NCI-H2227 (cell line): ENCODE data around the gene LGALS4.
"Not testable (repeated sequence)": the region's sequence is repeated elsewhere in the genome, so short reads cannot be mapped to it uniquely, and the experiment has no call there.

ENCODE experiments used
- DNase-seq: peaks from one replicate; lab custom pipeline; 2025; ENCODE audit not compliant: unreplicated experiment; lab: John Stamatoyannopoulos, UW

Gene LGALS4

GRCh38 chr19:38821230-38821825 is 8.6 kb upstream of the LGALS4 start:
- DNase-seq, result not testable (repeated sequence)

GRCh38 chr19:38819231-38819920 is 6.6 kb upstream of the LGALS4 start:
- DNase-seq, result peak; percentile 84

- no peak for DNase-seq
Observed at GRCh38 chr19:38817081-38817480, 4.3 kb upstream of the LGALS4 start.

- no peak for DNase-seq
Observed at GRCh38 chr19:38816131-38816750, 3.5 kb upstream of the LGALS4 start.

GRCh38 chr19:38815059-38816001 is 2.6 kb upstream of the LGALS4 start:
- DNase-seq, result no peak

GRCh38 chr19:38813932-38814331 is 1.2 kb upstream of the LGALS4 start:
- DNase-seq, result not testable (repeated sequence)

GRCh38 chr19:38813323-38813722 is 578 bp upstream of the LGALS4 start:
- DNase-seq, result no peak

GRCh38 chr19:38812009-38812840 is 520 bp downstream of the LGALS4 start:
- DNase-seq, result no peak

- DNase-seq, result no peak
Observed at GRCh38 chr19:38809592-38810252, 3.0 kb downstream of the LGALS4 start.

GRCh38 chr19:38808741-38809140 is 4.0 kb downstream of the LGALS4 start:
- no peak for DNase-seq

- DNase-seq, result not testable (repeated sequence)
Observed at GRCh38 chr19:38807374-38808098, 5.2 kb downstream of the LGALS4 start.

GRCh38 chr19:38806371-38806770 is 6.4 kb downstream of the LGALS4 start:
- DNase-seq, result no peak

- DNase-seq, result no peak
Observed at GRCh38 chr19:38805180-38805579, 7.6 kb downstream of the LGALS4 start.

- no peak for DNase-seq
Observed at GRCh38 chr19:38803543-38803942, 9.2 kb downstream of the LGALS4 start.

GRCh38 chr19:38801359-38802095 is 11.2 kb downstream of the LGALS4 start:
- no peak for DNase-seq

- no peak for DNase-seq
Observed at GRCh38 chr19:38800577-38801347, 12.0 kb downstream of the LGALS4 start.

GRCh38 chr19:38799104-38799503 is 13.6 kb downstream of the LGALS4 start:
- no peak for DNase-seq

- DNase-seq, result not testable (repeated sequence)
Observed at GRCh38 chr19:38797781-38798180, 15.0 kb downstream of the LGALS4 start.
